SIG-M5 treated with dmso at 0.1 percent for 504 hours (cell line): ENCODE data around the gene ASPSCR1.

Source experiments
- DNase-seq: peaks from one replicate; lab custom pipeline; 2025; ENCODE audit not compliant: unreplicated experiment; lab: John Stamatoyannopoulos, UW

ASPSCR1 gene

GRCh38 chr17:82021107-82021899 is 43.9 kb downstream of the ASPSCR1 start:
- DNase-seq = peak; percentile 49

DNA sequence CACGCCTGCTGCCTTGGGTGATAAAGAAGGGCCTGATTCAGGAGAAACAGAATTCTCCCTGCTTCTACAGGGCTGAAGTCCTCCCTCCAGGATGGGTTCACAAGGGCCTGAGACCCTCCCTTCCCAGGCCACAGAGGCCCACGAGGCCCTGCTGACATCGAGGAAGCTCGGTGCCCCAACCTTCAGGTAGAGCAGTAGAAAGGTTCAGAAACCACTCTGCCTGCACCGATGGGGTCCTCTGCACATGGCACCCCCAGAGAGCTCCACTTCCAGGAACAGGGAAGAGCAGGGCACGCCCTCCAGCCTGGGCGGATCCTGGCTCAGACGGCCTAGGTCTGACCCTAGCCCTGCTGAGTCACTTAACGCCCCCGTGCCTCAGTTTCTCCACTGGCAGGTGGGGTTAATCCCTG is 44.5 kb downstream of the ASPSCR1 start:
- DNase-seq = no peak

GRCh38 chr17:82022310-82022980 is 45.0 kb downstream of the ASPSCR1 start, which contains the start of gene CENPX:
CENPX (minus strand) TSS chr17:82022878; CDS start chr17:82022861, 17 bp downstream.
- no peak for DNase-seq

DNA sequence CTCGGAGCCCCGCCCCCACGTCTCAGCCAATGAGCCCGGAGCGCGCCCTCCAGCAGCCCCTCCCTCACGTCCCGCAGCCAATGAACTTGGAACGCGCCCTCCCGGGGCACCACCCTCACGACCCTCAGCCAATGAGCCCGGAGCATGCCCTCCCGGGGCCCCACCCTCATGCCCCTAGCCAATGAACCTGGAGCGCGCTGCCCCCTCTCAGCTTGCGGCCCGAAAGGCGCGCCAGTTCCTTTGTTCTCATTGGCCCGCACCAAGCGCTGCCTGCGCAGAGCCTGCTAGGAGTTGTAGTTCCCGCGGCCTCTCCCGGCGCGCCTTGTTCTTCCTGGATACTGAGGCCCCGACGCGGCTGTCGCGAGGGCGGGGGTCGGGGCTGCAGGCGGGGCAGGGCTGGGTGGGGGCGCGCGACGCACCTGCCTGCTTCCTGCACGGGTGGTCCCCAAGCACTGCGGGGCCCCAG is 45.6 kb downstream of the ASPSCR1 start, which contains the start of gene LRRC45:
Gene LRRC45 (plus strand): TSS at position 325 of the 466 bp plus-strand sequence. CDS start 339 bp downstream, outside the sequence.
- peak; percentile 100 for DNase-seq

DNA sequence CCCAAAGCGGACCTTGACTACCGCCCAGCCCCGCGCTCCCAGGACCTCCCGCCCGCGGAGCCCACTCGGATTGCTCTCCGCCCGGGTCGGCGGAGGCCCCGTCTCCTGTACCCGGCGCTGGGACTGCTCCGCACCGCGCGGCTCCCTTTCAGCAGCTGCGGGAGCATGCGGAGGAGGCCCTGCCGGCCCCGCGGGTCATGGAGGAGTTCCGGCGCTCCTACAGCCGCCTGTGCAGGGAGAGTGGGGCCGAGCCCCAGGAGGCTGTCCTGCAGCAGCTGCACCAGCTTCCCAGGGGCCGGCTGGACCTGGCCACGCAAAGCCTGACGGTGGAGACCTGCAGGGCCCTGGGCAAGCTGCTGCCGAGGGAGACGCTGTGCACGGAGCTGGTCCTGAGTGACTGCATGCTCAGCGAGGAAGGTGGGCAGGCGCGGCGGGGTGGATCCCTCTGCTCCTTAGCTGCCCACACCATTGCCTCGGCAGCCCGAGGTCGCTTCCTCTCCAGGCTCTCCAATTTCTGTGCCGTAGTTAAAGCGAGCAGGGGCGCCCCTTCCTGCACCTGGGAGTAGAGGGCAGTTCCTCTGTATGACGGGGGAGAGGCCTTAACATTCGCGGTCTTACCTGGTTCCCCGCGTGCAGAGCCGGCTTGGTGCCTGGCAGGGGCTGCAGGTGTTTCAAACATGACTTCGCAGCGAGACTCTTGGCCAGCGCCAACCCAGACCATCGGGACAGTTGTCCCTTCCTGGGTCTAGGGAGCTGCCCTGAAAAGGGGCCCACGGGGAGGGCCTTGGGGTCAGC is 46.2 kb downstream of the ASPSCR1 start:
- peak; percentile 42 for DNase-seq

GRCh38 chr17:82024859-82025258 is 47.4 kb downstream of the ASPSCR1 start:
- DNase-seq = no peak

DNA sequence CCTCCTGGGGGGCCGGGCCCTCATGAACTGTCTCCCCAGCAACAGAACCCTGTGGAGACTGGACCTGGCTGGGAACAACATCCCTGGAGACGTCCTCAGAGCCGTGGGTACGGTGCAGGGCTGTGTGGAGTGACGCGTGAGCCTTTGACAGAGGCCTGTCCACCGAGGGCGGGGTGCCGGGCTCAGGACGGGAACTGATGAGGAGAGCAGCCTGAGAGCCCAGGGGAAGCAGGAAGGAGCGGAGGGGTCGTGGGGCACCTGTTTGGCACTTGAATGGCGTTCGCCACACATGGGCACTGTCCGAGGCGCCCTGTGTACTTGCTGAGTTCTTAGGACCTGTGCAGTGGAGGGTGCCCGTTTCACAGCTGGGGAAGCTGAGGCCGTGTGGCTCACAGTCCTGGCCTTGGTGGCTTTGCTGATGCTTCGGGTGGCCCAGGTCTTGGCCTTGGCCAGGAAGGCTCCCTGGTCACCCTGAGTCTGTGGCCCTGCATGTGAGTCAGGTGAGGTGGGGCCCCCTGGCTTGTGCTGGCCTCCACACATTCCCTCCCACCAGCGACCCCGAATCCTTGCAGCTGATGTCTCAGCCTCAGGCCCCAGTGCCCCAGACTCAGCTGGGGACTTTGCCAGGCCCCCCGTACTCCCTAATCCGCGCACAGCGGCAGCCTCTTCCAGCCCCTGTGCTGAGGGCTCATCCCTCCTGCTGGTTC is 48.1 kb downstream of the ASPSCR1 start:
- no peak for DNase-seq

- DNase-seq = no peak
These were observed 50.8 kb downstream of the ASPSCR1 start for GRCh38 chr17:82028246-82028645.

- no peak for DNase-seq
These were observed 51.5 kb downstream of the ASPSCR1 start for GRCh38 chr17:82028966-82029365.

DNA sequence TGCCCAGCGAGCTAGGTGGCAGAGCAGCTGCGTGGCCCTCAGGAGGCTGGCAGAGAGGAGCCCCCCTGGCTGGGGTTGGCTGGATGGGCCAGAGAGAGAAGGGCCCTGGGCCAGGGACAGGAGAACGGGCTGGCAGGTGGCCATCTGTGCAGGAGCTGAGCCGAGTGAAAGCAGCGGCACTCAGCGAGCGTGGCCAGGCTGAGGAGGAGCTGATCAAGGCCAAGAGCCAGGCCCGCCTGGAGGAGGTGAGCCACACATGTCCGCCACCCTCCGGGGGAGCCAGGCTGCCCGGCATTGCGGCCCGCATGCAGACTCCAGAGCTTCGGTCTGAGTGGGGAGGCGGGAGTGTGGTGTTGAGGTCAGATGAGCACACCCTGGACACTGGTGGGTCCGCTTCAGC is 52.0 kb downstream of the ASPSCR1 start:
- no peak for DNase-seq

- no peak for DNase-seq
These were observed 52.6 kb downstream of the ASPSCR1 start for GRCh38 chr17:82029990-82030469.

GRCh38 chr17:82030470-82031302 is 53.3 kb downstream of the ASPSCR1 start:
- peak; percentile 75 for DNase-seq

GRCh38 chr17:82031303-82031884 is 54.0 kb downstream of the ASPSCR1 start, which contains the start of gene RAC3:
RAC3 (plus strand) TSS chr17:82031678; CDS start chr17:82031762, 84 bp downstream.
- DNase-seq = no peak

GRCh38 chr17:82031885-82032627 is 54.6 kb downstream of the ASPSCR1 start:
- peak; percentile 30 for DNase-seq

DNA sequence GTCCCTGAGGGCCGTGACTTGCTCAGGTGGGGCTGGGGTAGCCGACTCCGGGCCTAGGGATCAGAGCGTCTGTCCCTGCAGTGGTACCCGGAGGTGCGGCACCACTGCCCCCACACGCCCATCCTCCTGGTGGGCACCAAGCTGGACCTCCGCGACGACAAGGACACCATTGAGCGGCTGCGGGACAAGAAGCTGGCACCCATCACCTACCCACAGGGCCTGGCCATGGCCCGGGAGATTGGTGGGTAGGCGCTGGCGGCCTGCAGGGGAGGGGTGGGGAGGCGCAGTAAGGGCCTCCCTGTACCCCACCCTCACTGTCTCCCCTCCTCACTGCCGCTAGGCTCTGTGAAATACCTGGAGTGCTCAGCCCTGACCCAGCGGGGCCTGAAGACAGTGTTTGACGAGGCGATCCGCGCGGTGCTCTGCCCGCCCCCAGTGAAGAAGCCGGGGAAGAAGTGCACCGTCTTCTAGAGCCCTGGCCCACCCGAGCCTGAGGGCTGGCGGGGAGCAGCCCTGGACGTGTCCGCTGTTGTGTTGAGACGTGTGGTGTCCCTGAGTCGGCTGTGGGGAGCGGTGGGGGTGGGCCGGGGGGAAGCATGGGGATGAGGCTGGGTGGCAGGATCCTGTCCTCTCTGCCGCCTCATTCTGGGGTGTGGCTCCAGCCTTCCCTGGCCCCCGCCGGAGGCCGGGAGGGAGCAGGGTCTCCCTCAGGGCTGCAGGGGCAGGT is 56.1 kb downstream of the ASPSCR1 start:
- DNase-seq = no peak

DNA sequence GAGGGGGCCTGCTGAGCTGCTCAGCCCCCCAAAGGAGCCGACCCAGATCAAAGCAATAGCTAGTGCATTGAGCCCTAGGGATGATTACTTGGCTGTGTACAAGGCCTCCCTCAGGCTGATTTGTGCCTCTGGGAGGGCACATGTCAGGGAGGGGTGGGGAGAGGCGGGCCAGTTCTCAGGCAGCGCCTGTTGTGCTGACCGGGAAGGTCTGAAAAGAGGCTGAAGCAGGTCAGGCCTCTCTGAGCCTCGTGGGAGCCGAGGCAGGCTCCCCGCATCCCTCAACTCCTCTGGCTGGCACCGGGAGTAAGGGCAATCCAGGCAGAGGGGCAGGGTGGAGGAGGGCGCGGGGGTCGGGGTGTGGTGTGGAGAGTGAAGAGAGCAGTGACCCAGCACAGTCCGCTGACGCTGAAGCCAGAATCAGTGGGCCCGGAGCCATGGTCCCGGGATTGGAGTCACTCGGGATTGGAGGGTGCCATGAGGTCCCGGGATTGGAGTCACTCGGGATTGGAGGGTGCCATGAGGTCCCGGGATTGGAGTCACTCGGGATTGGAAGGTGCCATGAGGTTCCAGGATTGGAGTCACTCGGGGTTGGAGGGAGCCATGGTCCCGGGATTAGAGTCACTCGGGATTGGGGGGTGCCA is 57.1 kb downstream of the ASPSCR1 start:
- DNase-seq = no peak

DNA sequence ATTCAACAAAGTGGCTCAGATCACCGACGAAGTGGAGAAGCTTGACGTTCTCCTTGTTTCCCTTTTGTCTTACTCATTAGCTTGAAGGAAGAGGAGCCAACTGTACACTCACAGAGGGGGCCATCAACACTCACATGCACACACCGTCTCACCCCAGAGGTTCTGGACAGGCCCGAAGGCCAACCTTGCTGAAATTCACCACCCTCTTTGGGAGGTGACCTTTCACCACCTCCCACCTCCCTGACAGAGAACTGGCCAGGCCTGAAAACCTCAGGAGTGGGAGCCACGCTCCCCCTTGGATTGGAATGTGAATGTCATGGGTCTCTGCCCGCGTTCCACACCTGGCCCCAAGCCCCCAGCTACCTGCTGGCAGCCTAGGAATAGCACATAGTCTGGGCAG is 58.1 kb downstream of the ASPSCR1 start:
- no peak for DNase-seq
